NT2/D1 (cell line): Measurements from ENCODE around the gene SHISAL1.

ENCODE experiments used
- SUZ12 ChIP-seq: IDR thresholded peaks from 2 replicates; pipeline ENCODE4 v1.6.1; 2011; ENCODE audit not compliant: insufficient read length, insufficient read depth; ENCODE audit errors: extremely low read depth
- YY1 ChIP-seq: IDR thresholded peaks from 2 replicates; pipeline ENCODE4 v1.6.1; 2011; ENCODE audit not compliant: insufficient read length, insufficient read depth
- ZNF274 ChIP-seq: IDR thresholded peaks from 2 replicates; pipeline ENCODE4 v1.6.1; 2011; ENCODE audit warnings: mild to moderate bottlenecking, low read depth, low read length

DNA sequence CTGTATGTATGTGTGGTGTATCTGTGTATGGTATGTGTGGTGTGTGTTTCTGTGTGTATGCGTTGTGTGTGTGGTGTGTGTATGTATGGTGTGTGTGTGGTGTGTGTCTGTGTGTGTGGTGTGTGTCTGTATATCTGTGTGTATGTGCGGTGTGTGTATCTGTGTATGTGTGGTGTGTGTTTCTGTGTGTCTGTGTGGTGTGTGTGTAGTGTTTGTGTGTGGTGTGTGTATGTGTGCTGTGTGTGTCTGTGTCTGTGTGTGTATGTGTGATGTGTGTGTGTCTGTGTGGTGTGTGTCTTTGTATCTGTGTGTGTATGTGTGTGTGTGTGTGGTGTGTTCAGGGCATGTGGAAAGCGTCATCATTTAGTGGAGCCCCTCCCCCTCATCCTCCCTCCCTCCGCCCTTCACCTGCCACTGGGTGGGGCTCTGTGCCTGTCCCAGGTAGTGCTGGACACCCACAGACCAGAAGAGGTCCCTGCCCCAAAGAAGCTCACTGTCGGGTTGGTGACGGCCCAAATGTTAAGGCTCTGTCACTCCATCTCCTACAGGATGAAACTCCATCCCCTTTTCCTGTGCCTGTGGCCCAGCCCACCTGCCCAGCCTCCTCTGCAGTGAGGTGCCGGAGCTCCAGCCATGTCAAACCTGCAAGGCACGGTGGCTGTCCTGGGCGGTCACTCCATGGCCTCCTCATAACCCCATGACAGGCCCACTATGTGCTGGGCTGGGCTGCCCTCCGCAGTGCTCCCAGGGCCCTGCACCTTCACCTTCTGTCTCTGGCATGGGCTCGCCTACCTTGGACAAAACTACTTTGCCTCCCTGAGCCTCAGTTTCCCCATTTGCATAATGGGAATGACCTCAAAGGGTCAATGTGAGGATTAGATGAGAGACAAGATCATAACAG lies 23.4 kb upstream of the SHISAL1 start:
- TF ChIP-seq ZNF274 (no peak), SUZ12 (no peak), YY1 (no peak)
